Measurements from ENCODE around the gene PROZ. TPM values are rescaled to one million over a fixed set of nuclear protein-coding genes. Genes with fewer than 3 reads are reported as not detected.

PROZ gene
- total RNA-seq, 1 experiment from 2014 or later, result not detected

DNA sequence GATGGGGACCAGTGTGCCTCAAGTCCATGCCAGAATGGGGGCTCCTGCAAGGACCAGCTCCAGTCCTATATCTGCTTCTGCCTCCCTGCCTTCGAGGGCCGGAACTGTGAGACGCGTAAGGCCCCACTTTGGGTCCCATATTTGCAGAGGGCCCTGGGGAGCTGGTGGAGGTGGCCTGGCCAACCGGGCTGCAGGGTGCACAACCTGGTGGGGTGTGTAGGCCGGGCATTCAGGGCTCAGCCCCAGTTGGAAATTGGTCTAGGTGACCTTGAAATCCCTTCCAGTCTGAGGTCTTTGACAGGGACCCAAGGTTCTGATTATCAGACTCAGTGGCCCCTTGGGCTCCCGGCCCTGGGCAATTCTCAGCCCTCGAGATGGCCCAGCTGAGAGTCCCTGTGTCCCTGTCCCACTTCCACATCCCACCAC lies 44.6 kb upstream of the PROZ start:
- CTCF ChIA-PET, result no interaction called here
- Histone ChIP-seq H3K9me3 (ENCODE audit: control insufficient read depth in 1 of 2, insufficient read depth in 1 of 2, low read depth in 1 of 2, low read length in 2 of 2) (no peaks in the 10 kb centered on the region), H3K9ac (ENCODE audit: low read length) (no peak overlapping the region), H3K4me2 (ENCODE audit: low read length) (no peak overlapping the region), H4K20me1 (ENCODE audit: insufficient read depth) (no peaks in the 10 kb centered on the region), H3K36me3 (ENCODE audit: control insufficient read depth in 1 of 2, insufficient read depth in 2 of 2, low read length in 2 of 2) (no peaks in the 10 kb centered on the region), H3K4me3 (replicated peaks in 1 of 2; ENCODE audit: low read depth in 1 of 2, low read length in 2 of 2) (no peak overlapping the region), H2AFZ (ENCODE audit: low read depth, low read length, poor library complexity, severe bottlenecking) (no peak overlapping the region), H3K27ac (ENCODE audit: low read depth, low read length) (no peak overlapping the region), H3K9me2 (ENCODE audit: insufficient read depth) (no peaks in the 10 kb centered on the region), H3K4me1 (ENCODE audit: control insufficient read depth in 1 of 2, insufficient read depth in 2 of 2, low read length in 2 of 2) (peaks cover 0 to 7% of the 10 kb centered on the region in 2 experiments; a peak in 1 of 4 replicates), H3K79me2 (ENCODE audit: insufficient read depth, low read length) (no peaks in the 10 kb centered on the region), H3K27me3 (ENCODE audit: insufficient read depth, low read length) (no peaks in the 10 kb centered on the region)
- no TSS peak for BruUV-seq (replicated peaks)
- TF ChIP-seq, protein P1, sequence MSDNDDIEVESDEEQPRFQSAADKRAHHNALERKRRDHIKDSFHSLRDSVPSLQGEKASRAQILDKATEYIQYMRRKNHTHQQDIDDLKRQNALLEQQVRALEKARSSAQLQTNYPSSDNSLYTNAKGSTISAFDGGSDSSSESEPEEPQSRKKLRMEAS (IDR thresholded peaks at IDR 0.05), result no peak
- TF ChIP-seq YY1 (IDR thresholded peaks at IDR 0.05; ENCODE audit: extremely low read depth, insufficient replicate concordance, low read depth, low read length) (no peak), SP1 (IDR thresholded peaks at IDR 0.05; ENCODE audit: low read depth) (no peak), ZNF274 (IDR thresholded peaks at IDR 0.05; ENCODE audit: low read depth, low read length) (no peak), POLR2AphosphoS5 (IDR thresholded peaks at IDR 0.05; ENCODE audit: low read depth, low read length) (no peak), TCF7L2 (IDR thresholded peaks at IDR 0.05; ENCODE audit: borderline replicate concordance, extremely low read depth, insufficient read depth, insufficient read length) (no peak), SRF (IDR thresholded peaks at IDR 0.05; ENCODE audit: low read depth) (no peak), RAD21 (IDR thresholded peaks at IDR 0.05; ENCODE audit: low read depth) (no peak), EZH2 (IDR thresholded peaks at IDR 0.05) (no peak), CEBPB (IDR thresholded peaks at IDR 0.05; ENCODE audit: low read depth) (no peak), POLR2A (IDR thresholded peaks at IDR 0.05; ENCODE audit: borderline replicate concordance, extremely low read depth, insufficient read depth, insufficient read length) (no peak), FOSL1 (IDR thresholded peaks at IDR 0.05; ENCODE audit: low read depth) (no peak), EZH2phosphoT487 (IDR thresholded peaks at IDR 0.05; ENCODE audit: borderline replicate concordance) (no peak), EGR1 (IDR thresholded peaks at IDR 0.05; ENCODE audit: low read depth) (no peak)
- TF ChIP-seq, protein P2, sequence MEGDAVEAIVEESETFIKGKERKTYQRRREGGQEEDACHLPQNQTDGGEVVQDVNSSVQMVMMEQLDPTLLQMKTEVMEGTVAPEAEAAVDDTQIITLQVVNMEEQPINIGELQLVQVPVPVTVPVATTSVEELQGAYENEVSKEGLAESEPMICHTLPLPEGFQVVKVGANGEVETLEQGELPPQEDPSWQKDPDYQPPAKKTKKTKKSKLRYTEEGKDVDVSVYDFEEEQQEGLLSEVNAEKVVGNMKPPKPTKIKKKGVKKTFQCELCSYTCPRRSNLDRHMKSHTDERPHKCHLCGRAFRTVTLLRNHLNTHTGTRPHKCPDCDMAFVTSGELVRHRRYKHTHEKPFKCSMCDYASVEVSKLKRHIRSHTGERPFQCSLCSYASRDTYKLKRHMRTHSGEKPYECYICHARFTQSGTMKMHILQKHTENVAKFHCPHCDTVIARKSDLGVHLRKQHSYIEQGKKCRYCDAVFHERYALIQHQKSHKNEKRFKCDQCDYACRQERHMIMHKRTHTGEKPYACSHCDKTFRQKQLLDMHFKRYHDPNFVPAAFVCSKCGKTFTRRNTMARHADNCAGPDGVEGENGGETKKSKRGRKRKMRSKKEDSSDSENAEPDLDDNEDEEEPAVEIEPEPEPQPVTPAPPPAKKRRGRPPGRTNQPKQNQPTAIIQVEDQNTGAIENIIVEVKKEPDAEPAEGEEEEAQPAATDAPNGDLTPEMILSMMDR (IDR thresholded peaks at IDR 0.05 in 2 of 3, conservative IDR thresholded peaks at IDR 0.05 in 1 of 3; ENCODE audit: borderline replicate concordance in 1 of 3, insufficient read depth in 1 of 3, low read depth in 2 of 3, low read length in 2 of 3), result no peak
- TF ChIP-seq, protein P3, sequence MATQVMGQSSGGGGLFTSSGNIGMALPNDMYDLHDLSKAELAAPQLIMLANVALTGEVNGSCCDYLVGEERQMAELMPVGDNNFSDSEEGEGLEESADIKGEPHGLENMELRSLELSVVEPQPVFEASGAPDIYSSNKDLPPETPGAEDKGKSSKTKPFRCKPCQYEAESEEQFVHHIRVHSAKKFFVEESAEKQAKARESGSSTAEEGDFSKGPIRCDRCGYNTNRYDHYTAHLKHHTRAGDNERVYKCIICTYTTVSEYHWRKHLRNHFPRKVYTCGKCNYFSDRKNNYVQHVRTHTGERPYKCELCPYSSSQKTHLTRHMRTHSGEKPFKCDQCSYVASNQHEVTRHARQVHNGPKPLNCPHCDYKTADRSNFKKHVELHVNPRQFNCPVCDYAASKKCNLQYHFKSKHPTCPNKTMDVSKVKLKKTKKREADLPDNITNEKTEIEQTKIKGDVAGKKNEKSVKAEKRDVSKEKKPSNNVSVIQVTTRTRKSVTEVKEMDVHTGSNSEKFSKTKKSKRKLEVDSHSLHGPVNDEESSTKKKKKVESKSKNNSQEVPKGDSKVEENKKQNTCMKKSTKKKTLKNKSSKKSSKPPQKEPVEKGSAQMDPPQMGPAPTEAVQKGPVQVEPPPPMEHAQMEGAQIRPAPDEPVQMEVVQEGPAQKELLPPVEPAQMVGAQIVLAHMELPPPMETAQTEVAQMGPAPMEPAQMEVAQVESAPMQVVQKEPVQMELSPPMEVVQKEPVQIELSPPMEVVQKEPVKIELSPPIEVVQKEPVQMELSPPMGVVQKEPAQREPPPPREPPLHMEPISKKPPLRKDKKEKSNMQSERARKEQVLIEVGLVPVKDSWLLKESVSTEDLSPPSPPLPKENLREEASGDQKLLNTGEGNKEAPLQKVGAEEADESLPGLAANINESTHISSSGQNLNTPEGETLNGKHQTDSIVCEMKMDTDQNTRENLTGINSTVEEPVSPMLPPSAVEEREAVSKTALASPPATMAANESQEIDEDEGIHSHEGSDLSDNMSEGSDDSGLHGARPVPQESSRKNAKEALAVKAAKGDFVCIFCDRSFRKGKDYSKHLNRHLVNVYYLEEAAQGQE (IDR thresholded peaks at IDR 0.05; ENCODE audit: low read depth), result no peak
- DNase-seq (ENCODE audit: low read depth, low spot score) (no peak), ATAC-seq (no peak)
- intact Hi-C loops (cut with micrococcal nuclease), result no loop called here
- POLR2A ChIA-PET, result no interaction called here
- RAD21 ChIA-PET (ENCODE audit: low non-redundant PET in 1 of 2, low total read pairs in 2 of 2, uncharacterized antibody in 2 of 2, unreplicated experiment in 2 of 2), result no interaction called here

All from HCT116 (cell line).